SU-DHL-6 (cell line): ENCODE measurements around the gene NCCRP1.

Experiments
- H2AFZ ChIP-seq: fragments of 200-600 bp; sonication (generic); 2 replicates; pipeline ENCODE4 v1.6.1; 2014; ENCODE audit warnings: low read depth, mild to moderate bottlenecking, moderate library complexity, mixed read lengths, antibody characterized with exemption, low read length; ENCODE audit not compliant: severe bottlenecking
- H3F3A ChIP-seq: fragments of 200-600 bp; shearing (Covaris generic); 2 replicates; pipeline ENCODE4 v1.6.0; 2016; ENCODE audit warnings: antibody characterized with exemption, mild to moderate bottlenecking; ENCODE audit not compliant: insufficient read depth
- H3K27ac ChIP-seq: fragments of 200-600 bp; sonication (generic); 2 replicates; pipeline ENCODE4 v1.5.1; 2016; ENCODE audit warnings: low read depth, mild to moderate bottlenecking, low read length, moderate library complexity, mixed read lengths
- H3K27me3 ChIP-seq: fragments of 200-600 bp; sonication (generic), shearing (Covaris generic); 2 replicates; pipeline ENCODE4 v1.6.0; 2014; ENCODE audit warnings: mild to moderate bottlenecking, low read length
- H3K36me3 ChIP-seq: fragments of 200-600 bp; sonication (generic); 2 replicates; pipeline ENCODE4 v1.6.1; 2014; ENCODE audit warnings: mild to moderate bottlenecking, low read length, mixed read lengths
- H3K4me2 ChIP-seq: fragments of 300-600, 200-600 bp; shearing (Covaris generic), sonication (generic); 2 replicates; pipeline ENCODE4 v1.6.0; 2014; ENCODE audit warnings: low read length, low read depth, mild to moderate bottlenecking; ENCODE audit not compliant: poor library complexity, severe bottlenecking
- H3K4me3 ChIP-seq: fragments of 200-600 bp; sonication (generic); 2 replicates; pipeline ENCODE4 v1.5.1; 2014; ENCODE audit warnings: antibody characterized with exemption, low read length, mild to moderate bottlenecking, mixed read lengths; ENCODE audit not compliant: insufficient read depth, poor library complexity, severe bottlenecking
- H3K79me2 ChIP-seq: fragments of 200-600 bp; sonication (generic); 2 replicates; pipeline ENCODE4 v1.6.1; 2014; ENCODE audit warnings: mild to moderate bottlenecking, low read length, moderate library complexity; ENCODE audit not compliant: insufficient read depth
- H3K9ac ChIP-seq: fragments of 200-600 bp; sonication (generic); 2 replicates; pipeline ENCODE4 v1.7.0; 2014; ENCODE audit warnings: mild to moderate bottlenecking, low read length
- H3K9me2 ChIP-seq: fragments of 200-600 bp; sonication (generic); replicated peaks from 2 replicates; pipeline ENCODE4 v1.6.1; 2014; ENCODE audit warnings: low read length; ENCODE audit not compliant: insufficient read depth
- H3K9me3 ChIP-seq: fragments of 200-600 bp; sonication (generic); 2 replicates; pipeline ENCODE4 v1.6.1; 2014; ENCODE audit warnings: low read length, mixed read lengths; ENCODE audit not compliant: insufficient read depth
- H4K20me1 ChIP-seq: fragments of 200-600 bp; sonication (generic); 2 replicates; pipeline ENCODE4 v1.6.1; 2014; ENCODE audit warnings: low read depth, mild to moderate bottlenecking, antibody characterized with exemption, low read length, moderate library complexity, mixed read lengths
- EZH2phosphoT487 ChIP-seq: fragments of 200-600 bp; sonication (generic), shearing (Covaris generic); conservative IDR thresholded peaks from 2 replicates; pipeline ENCODE4 v1.6.1; 2018; ENCODE audit warnings: mild to moderate bottlenecking, antibody characterized with exemption, low read length, moderate library complexity, mixed read lengths
- TF ChIP-seq, protein P1 (sequence below): fragments of 200-600 bp; sonication (generic); IDR thresholded peaks from one replicate; pipeline ENCODE4 v1.5.1; 2017; ENCODE audit warnings: antibody characterized with exemption, mild to moderate bottlenecking, low read length, moderate library complexity; ENCODE audit not compliant: insufficient read depth, poor library complexity, severe bottlenecking

The NCCRP1 gene

GRCh38 chr19:39170386-39171231 lies 26.2 kb upstream of the NCCRP1 start:
- Histone ChIP-seq H3K27me3 (no peaks in the 10 kb centered on the region), H3K27ac (no peak overlapping the region), H4K20me1 (no peaks in the 10 kb centered on the region), H3K9me2 (no peaks in the 10 kb centered on the region), H3K9me3 (no peaks in the 10 kb centered on the region), H3F3A (no peaks in the 10 kb centered on the region), H3K79me2 (no peaks in the 10 kb centered on the region), H3K36me3 (no peaks in the 10 kb centered on the region), H3K4me3 (no peak overlapping the region), H3K4me2 (no peak overlapping the region), H2AFZ (no peak overlapping the region), H3K9ac (no peak overlapping the region)
- TF ChIP-seq, protein P1, sequence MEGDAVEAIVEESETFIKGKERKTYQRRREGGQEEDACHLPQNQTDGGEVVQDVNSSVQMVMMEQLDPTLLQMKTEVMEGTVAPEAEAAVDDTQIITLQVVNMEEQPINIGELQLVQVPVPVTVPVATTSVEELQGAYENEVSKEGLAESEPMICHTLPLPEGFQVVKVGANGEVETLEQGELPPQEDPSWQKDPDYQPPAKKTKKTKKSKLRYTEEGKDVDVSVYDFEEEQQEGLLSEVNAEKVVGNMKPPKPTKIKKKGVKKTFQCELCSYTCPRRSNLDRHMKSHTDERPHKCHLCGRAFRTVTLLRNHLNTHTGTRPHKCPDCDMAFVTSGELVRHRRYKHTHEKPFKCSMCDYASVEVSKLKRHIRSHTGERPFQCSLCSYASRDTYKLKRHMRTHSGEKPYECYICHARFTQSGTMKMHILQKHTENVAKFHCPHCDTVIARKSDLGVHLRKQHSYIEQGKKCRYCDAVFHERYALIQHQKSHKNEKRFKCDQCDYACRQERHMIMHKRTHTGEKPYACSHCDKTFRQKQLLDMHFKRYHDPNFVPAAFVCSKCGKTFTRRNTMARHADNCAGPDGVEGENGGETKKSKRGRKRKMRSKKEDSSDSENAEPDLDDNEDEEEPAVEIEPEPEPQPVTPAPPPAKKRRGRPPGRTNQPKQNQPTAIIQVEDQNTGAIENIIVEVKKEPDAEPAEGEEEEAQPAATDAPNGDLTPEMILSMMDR: no peak
- TF ChIP-seq EZH2phosphoT487: no peak

- no peak overlapping the region for H3K9ac ChIP-seq
- no peaks in the 10 kb centered on the region for H4K20me1 ChIP-seq
- H3K9me3 ChIP-seq: no peaks in the 10 kb centered on the region
- H3K27ac ChIP-seq: no peak overlapping the region
- H2AFZ ChIP-seq: no peak overlapping the region
- no peaks in the 10 kb centered on the region for H3K36me3 ChIP-seq
- H3K9me2 ChIP-seq: no peaks in the 10 kb centered on the region
- no peaks in the 10 kb centered on the region for H3K79me2 ChIP-seq
- H3K27me3 ChIP-seq: no peaks in the 10 kb centered on the region
- H3F3A ChIP-seq: no peaks in the 10 kb centered on the region
- no peak overlapping the region for H3K4me3 ChIP-seq
- no peak overlapping the region for H3K4me2 ChIP-seq
- no peak for TF ChIP-seq EZH2phosphoT487
- TF ChIP-seq, protein P1: no peak
Observed at GRCh38 chr19:39171479-39172465, 25.0 kb upstream of the NCCRP1 start.

- Histone ChIP-seq H3K36me3 (no peaks in the 10 kb centered on the region), H3K27ac (no peak overlapping the region), H3K9me2 (no peaks in the 10 kb centered on the region), H3K4me3 (no peak overlapping the region), H3K27me3 (no peaks in the 10 kb centered on the region), H3F3A (no peaks in the 10 kb centered on the region), H3K9me3 (no peaks in the 10 kb centered on the region), H3K79me2 (no peaks in the 10 kb centered on the region), H3K4me2 (no peak overlapping the region), H4K20me1 (no peaks in the 10 kb centered on the region), H3K9ac (no peak overlapping the region), H2AFZ (no peak overlapping the region)
- TF ChIP-seq, protein P1: no peak
- no peak for TF ChIP-seq EZH2phosphoT487
Observed at GRCh38 chr19:39172700-39173501, 23.9 kb upstream of the NCCRP1 start.
